ENCODE measurements around the gene RIMS4. TPM values are rescaled to one million over a fixed set of nuclear protein-coding genes. Genes with fewer than 3 reads are reported as not detected.
A peak's percentile ranks its signal among the peaks of the same experiment; 100 is the strongest.

RIMS4 gene
- total RNA-seq, 1 donor from 2014 or later: 5.3 TPM

DNA sequence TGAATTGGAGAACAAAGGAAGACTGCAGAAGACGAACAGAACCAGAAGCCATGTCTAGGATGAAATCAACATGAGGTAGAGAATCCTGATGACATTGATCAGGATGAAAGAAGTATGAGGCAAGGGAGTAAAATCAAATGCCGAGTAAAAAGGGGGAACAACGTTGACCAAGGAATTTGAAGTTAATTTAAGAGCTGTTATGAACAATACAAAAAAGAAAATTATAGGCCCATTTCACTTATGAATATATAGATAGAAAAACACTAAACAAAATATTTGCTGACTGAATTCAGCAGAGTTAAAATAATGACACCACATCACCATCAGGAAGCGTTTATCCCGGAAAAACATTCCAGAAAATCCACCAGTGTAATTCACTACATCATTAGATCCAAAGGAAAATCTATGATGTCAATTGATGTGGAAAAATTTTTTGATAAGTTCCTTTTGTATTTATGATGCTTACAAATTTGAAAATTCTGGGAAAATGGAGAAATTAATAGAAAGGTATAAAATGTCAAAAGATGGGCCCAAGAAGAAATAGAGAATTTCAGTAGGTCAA, 103.2 kb downstream of the RIMS4 start:
- Histone ChIP-seq H3K36me3 (no peaks in the 10 kb centered on the region), H4K20me1 (ENCODE audit: low read depth) (no peaks in the 10 kb centered on the region), H3K4me1 (peaks cover 8% of the 10 kb centered on the region), H2AFZ (replicated peaks) (peak overlapping the region; percentile 36), H3K9ac (no peak overlapping the region), H3K27ac (no peak overlapping the region), H3F3A (ENCODE audit: low read depth) (peaks cover 4% of the 10 kb centered on the region), H3K9me3 (ENCODE audit: low read depth) (no peaks in the 10 kb centered on the region), H3K27me3 (no peaks in the 10 kb centered on the region), H3K79me2 (ENCODE audit: low read depth) (no peaks in the 10 kb centered on the region), H3K4me2 (no peak overlapping the region), H3K4me3 (no peak overlapping the region)
- Mint-ChIP-seq H3K4me1 (peaks cover 22% of the 10 kb centered on the region), H3K4me3 (no peak overlapping the region), H3K27ac (no peak overlapping the region), H3K9me3 (no peaks in the 10 kb centered on the region), H3K36me3 (no peaks in the 10 kb centered on the region), H3K27me3 (ENCODE audit: insufficient read depth, low read depth) (peaks cover 7% of the 10 kb centered on the region)
- TF ChIP-seq, protein P1, sequence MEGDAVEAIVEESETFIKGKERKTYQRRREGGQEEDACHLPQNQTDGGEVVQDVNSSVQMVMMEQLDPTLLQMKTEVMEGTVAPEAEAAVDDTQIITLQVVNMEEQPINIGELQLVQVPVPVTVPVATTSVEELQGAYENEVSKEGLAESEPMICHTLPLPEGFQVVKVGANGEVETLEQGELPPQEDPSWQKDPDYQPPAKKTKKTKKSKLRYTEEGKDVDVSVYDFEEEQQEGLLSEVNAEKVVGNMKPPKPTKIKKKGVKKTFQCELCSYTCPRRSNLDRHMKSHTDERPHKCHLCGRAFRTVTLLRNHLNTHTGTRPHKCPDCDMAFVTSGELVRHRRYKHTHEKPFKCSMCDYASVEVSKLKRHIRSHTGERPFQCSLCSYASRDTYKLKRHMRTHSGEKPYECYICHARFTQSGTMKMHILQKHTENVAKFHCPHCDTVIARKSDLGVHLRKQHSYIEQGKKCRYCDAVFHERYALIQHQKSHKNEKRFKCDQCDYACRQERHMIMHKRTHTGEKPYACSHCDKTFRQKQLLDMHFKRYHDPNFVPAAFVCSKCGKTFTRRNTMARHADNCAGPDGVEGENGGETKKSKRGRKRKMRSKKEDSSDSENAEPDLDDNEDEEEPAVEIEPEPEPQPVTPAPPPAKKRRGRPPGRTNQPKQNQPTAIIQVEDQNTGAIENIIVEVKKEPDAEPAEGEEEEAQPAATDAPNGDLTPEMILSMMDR (IDR thresholded peaks at IDR 0.05): no peak
- no peak for TF ChIP-seq EZH2 (IDR thresholded peaks at IDR 0.05)
- no peak for TF ChIP-seq EZH2phosphoT487 (IDR thresholded peaks at IDR 0.05)
- no peak for DNase-seq (ENCODE audit: low spot score)

DNA sequence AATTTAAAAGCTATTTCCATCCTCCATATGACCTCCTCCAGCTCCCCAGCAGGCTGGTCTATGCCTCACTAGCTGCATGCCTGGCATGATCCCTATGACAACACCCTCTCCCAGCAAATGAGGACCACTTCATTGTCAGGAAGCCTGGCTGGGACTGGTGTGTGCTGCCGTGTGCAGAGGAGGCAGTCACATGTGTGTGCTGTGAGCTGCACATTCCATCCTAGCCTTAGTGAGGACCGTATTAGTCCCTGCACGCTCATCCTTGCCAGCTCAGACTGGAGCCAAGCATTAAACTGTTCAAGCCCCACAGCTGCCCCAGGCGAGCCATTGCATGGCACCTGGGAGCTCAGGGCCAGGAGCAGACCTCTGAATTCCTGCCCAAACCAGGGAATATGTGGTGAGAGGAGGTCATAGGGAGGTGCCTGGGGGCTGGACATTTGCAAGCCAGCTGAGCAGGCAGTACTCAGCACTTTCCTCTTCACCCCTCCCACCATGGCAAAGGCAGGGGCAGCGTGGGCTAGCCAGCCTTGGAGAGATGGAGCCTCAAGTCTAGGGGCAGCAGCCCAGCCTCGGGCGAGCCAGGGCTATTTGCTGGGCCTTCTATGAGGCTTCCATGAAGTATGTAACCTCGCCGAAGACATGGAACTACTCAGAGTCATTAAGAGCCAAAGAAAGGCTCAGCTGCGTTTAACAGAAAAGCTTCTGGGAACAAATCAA, 103.9 kb downstream of the RIMS4 start:
- H3K36me3 Mint-ChIP-seq: no peaks in the 10 kb centered on the region
- peaks cover 7% of the 10 kb centered on the region for H3K27me3 Mint-ChIP-seq (ENCODE audit: insufficient read depth, low read depth)
- no peaks in the 10 kb centered on the region for H3K79me2 ChIP-seq (ENCODE audit: low read depth)
- H2AFZ ChIP-seq (replicated peaks): peak overlapping the region; percentile 36
- H3K9me3 ChIP-seq (ENCODE audit: low read depth): no peaks in the 10 kb centered on the region
- no peaks in the 10 kb centered on the region for H3K27me3 ChIP-seq
- H3K27ac Mint-ChIP-seq: peak overlapping the region; percentile 50
- peaks cover 14% of the 10 kb centered on the region for H3K4me1 ChIP-seq
- no peaks in the 10 kb centered on the region for H3K9me3 Mint-ChIP-seq
- peaks cover 4% of the 10 kb centered on the region for H3F3A ChIP-seq (ENCODE audit: low read depth)
- H4K20me1 ChIP-seq (ENCODE audit: low read depth): no peaks in the 10 kb centered on the region
- no peak overlapping the region for H3K9ac ChIP-seq
- no peak overlapping the region for H3K4me3 Mint-ChIP-seq
- TF ChIP-seq EZH2phosphoT487 (IDR thresholded peaks at IDR 0.05): no peak
- TF ChIP-seq, protein P1 (IDR thresholded peaks at IDR 0.05): no peak
- TF ChIP-seq EZH2 (IDR thresholded peaks at IDR 0.05): no peak
- H3K4me3 ChIP-seq: no peak overlapping the region
- H3K27ac ChIP-seq: no peak overlapping the region
- DNase-seq (ENCODE audit: low spot score): no peak
- H3K4me1 Mint-ChIP-seq: peaks cover 27% of the 10 kb centered on the region
- no peaks in the 10 kb centered on the region for H3K36me3 ChIP-seq
- H3K4me2 ChIP-seq: no peak overlapping the region

DNA sequence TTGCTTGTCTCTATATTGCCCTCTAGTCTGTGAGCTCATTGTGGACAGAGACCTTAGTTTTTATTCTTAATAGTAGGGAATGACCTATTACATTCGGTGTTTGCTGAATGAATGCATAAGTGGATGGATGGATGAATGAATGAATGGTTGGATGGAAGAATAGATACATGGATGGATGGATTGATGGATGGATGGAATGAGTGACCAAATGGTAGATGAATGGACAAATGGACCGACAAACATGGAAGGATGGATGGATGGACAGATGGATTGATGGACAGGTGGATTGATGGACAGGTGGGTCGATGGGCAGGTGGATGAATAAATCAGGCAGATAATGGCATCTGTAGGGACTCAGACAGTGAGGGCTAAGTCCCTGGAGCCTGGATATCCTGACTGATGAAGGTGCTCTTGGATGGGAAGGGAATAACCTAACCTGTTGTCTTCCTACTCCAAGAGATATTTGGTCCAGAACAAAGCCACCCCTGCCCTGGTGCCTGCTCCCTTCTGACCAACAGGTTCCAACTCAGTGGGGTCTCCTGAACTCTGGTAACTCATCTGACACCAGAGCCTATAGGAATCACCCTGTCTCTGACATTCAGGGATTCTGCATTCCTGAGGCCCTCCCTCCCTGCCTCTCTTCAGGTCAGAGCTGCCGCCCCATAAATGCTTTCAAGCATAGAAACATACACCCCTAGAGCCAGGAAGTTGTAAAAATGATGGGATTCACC, 104.8 kb downstream of the RIMS4 start:
- no peaks in the 10 kb centered on the region for H3K9me3 Mint-ChIP-seq
- Histone ChIP-seq H3K9ac (no peak overlapping the region), H3K9me3 (ENCODE audit: low read depth) (no peaks in the 10 kb centered on the region), H2AFZ (replicated peaks) (no peak overlapping the region), H3K27ac (no peak overlapping the region), H4K20me1 (ENCODE audit: low read depth) (no peaks in the 10 kb centered on the region), H3F3A (ENCODE audit: low read depth) (peaks cover 4% of the 10 kb centered on the region), H3K4me2 (no peak overlapping the region), H3K27me3 (no peaks in the 10 kb centered on the region), H3K4me1 (peaks cover 18% of the 10 kb centered on the region), H3K36me3 (no peaks in the 10 kb centered on the region), H3K4me3 (no peak overlapping the region), H3K79me2 (ENCODE audit: low read depth) (no peaks in the 10 kb centered on the region)
- H3K27me3 Mint-ChIP-seq (ENCODE audit: insufficient read depth, low read depth): peaks cover 6% of the 10 kb centered on the region
- H3K27ac Mint-ChIP-seq: peak overlapping the region; percentile 0
- no peak overlapping the region for H3K4me3 Mint-ChIP-seq
- no peaks in the 10 kb centered on the region for H3K36me3 Mint-ChIP-seq
- DNase-seq (ENCODE audit: low spot score): no peak
- no peak for TF ChIP-seq EZH2 (IDR thresholded peaks at IDR 0.05)
- TF ChIP-seq EZH2phosphoT487 (IDR thresholded peaks at IDR 0.05): no peak
- TF ChIP-seq, protein P1 (IDR thresholded peaks at IDR 0.05): no peak
- peaks cover 36% of the 10 kb centered on the region for H3K4me1 Mint-ChIP-seq

Data from neural progenitor cell (in vitro differentiated cells).